Peyer's patch (tissue), 4 donors: ENCODE measurements around the gene LIG1.

ENCODE experiments used
- POLR2A ChIP-seq, 2 donors: fragments of 450-650 bp; IDR thresholded peaks; one replicate each; pipeline ENCODE4 v1.5.1; 2017; ENCODE audit warnings: antibody characterized with exemption in 2 of 2, mild to moderate bottlenecking in 2 of 2, moderate library complexity in 2 of 2
- TF ChIP-seq, protein P1 (sequence below), 6 experiments: fragments of 450-650 bp in 4 of 6; fragments of 200-600 bp in 2 of 6; sonication (generic) in 1 of 6; IDR thresholded peaks; one replicate each; pipeline ENCODE4 v1.5.1; 2017 to 2019; ENCODE audit warnings: antibody characterized with exemption in 6 of 6, mild to moderate bottlenecking in 3 of 6, moderate library complexity in 1 of 6

DNA sequence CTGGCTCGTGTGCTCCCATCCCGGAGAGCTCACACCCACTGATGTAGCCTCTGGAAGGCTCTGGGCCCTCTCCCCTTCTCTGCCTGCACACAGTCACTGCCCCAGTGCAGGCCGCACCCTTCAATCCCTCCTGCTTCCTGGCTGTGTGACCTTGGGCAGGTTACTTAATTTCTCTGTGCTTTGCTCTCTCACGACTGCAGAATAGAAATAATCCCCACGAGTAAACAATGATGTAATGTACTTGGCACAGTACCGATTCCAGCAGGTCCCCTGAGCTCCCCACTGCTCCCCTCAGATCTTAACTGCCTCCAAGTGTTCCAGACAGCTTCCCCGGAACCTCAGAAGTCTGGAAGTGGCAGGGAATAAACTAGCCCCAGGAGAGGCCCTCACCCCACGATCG, 16.1 kb downstream of the LIG1 start:
- TF ChIP-seq, protein P1, sequence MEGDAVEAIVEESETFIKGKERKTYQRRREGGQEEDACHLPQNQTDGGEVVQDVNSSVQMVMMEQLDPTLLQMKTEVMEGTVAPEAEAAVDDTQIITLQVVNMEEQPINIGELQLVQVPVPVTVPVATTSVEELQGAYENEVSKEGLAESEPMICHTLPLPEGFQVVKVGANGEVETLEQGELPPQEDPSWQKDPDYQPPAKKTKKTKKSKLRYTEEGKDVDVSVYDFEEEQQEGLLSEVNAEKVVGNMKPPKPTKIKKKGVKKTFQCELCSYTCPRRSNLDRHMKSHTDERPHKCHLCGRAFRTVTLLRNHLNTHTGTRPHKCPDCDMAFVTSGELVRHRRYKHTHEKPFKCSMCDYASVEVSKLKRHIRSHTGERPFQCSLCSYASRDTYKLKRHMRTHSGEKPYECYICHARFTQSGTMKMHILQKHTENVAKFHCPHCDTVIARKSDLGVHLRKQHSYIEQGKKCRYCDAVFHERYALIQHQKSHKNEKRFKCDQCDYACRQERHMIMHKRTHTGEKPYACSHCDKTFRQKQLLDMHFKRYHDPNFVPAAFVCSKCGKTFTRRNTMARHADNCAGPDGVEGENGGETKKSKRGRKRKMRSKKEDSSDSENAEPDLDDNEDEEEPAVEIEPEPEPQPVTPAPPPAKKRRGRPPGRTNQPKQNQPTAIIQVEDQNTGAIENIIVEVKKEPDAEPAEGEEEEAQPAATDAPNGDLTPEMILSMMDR (IDR thresholded peaks at IDR 0.05) = no peak
- no peak for TF ChIP-seq POLR2A (IDR thresholded peaks at IDR 0.05)
